IPS DF 6.9 (cell line): ENCODE data around the gene TAS1R1.

Experiments used
- DNase-seq: peaks from one replicate; pipeline ENCODE4 v3.0.0-alpha.2; 2013; ENCODE audit warnings: low read depth, low spot score
- H3K27ac ChIP-seq: one replicate; pipeline ENCODE4 v1.5.1; 2013; ENCODE audit warnings: low read length, control low read depth
- H3K27me3 ChIP-seq: 2 replicates; pipeline ENCODE4 v1.6.1; 2013; ENCODE audit warnings: mild to moderate bottlenecking, low read length; ENCODE audit not compliant: control insufficient read depth, insufficient read depth
- H3K36me3 ChIP-seq: 2 replicates; pipeline ENCODE4 v1.6.1; 2013; ENCODE audit warnings: low read length; ENCODE audit not compliant: control insufficient read depth, insufficient read depth
- H3K4me1 ChIP-seq: 2 replicates; pipeline ENCODE4 v1.6.1; 2013; ENCODE audit warnings: low read length; ENCODE audit not compliant: control insufficient read depth, insufficient read depth
- H3K4me3 ChIP-seq: 2 replicates; pipeline ENCODE4 v1.5.1; 2013; ENCODE audit warnings: mild to moderate bottlenecking, low read length
- H3K9me3 ChIP-seq: 2 replicates; pipeline ENCODE4 v1.6.1; 2013; ENCODE audit warnings: low read length, inconsistent platforms; ENCODE audit not compliant: control insufficient read depth, insufficient read depth
- WGBS: extraction: QIAGEN DNeasy Blood & Tissue Kit; methylation state at CpG from one replicate; pipeline ENCODE4 v1.1.7; 2013; ENCODE audit warnings: mixed read lengths, missing lambda C conversion rate; ENCODE audit not compliant: insufficient read length, insufficient coverage; 5-methylcytosine and 5-hydroxymethylcytosine counted together

TAS1R1 gene

DNA sequence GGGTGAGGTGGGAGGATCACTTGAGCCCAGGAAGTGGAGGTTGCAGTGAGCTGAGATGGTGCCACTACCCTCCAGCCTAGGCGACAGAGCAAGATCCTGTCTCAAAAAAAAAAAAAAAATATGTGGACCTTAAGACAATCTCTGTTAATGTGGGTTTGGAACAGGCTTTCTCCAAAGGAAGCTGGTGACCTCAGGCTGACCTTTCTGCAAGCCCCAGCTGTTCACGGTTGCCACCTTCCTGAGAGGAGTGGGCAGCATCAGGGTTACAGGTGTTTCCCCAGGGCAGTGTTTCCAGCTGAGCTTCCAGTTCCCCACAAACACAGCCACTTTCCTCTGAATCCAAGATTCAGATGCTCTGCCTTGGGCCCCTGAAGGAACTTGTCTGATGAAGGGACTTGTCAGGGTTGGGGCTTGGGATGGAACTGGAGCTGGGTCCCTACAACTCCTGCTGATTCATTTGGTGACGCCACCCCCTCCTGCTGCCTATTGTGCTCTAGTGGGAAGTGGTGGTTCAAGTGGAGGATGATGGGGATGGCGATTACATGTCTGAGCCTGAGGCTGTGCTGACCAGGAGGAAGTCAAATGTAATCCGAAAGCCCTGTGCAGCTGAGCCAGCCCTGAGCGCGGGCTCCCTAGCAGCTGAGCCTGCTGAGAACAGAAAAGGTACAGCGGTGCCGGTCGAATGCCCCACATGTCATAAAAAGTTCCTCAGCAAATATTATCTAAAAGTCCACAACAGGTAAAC, 26.6 kb downstream of the TAS1R1 start:
- H3K4me1 ChIP-seq: peaks cover 6% of the 10 kb centered on the region
- no peak overlapping the region for H3K4me3 ChIP-seq
- WGBS: no CpG with 5 or more reads among the region's 10 CpGs
- H3K9me3 ChIP-seq: no peaks in the 10 kb centered on the region
- no peak overlapping the region for H3K27ac ChIP-seq
- no peaks in the 10 kb centered on the region for H3K27me3 ChIP-seq
- no peak for DNase-seq
- no peaks in the 10 kb centered on the region for H3K36me3 ChIP-seq

- H3K36me3 ChIP-seq: no peaks in the 10 kb centered on the region; the same call in 1 of the 2 replicates
- H3K27me3 ChIP-seq: no peaks in the 10 kb centered on the region
- H3K4me3 ChIP-seq: no peak overlapping the region
- peaks cover 6% of the 10 kb centered on the region for H3K4me1 ChIP-seq
- no peak for DNase-seq
- no peak overlapping the region for H3K27ac ChIP-seq
- H3K9me3 ChIP-seq: no peaks in the 10 kb centered on the region
- WGBS: no CpG with 5 or more reads among the region's 1 CpG
Observed at GRCh38 chr1:6582370-6582769, 27.3 kb downstream of the TAS1R1 start.

GRCh38 chr1:6584126-6585080, 29.3 kb downstream of the TAS1R1 start:
- DNase-seq: no peak
- H3K27me3 ChIP-seq: no peaks in the 10 kb centered on the region
- no peaks in the 10 kb centered on the region for H3K9me3 ChIP-seq
- 0 out of 2 replicates have a peak, but pooled peaks cover 3% of the 10 kb centered on the region for H3K4me1 ChIP-seq
- H3K27ac ChIP-seq: no peak overlapping the region
- no CpG with 5 or more reads among the region's 21 CpGs for WGBS
- no peak overlapping the region for H3K4me3 ChIP-seq
- H3K36me3 ChIP-seq: peaks cover 8% of the 10 kb centered on the region

- Histone ChIP-seq H3K4me3 (no peak overlapping the region), H3K36me3 (peaks cover 8% of the 10 kb centered on the region), H3K27ac (no peak overlapping the region), H3K27me3 (no peaks in the 10 kb centered on the region), H3K4me1 (0 out of 2 replicates have a peak, but pooled peaks cover 3% of the 10 kb centered on the region), H3K9me3 (no peaks in the 10 kb centered on the region)
- no peak for DNase-seq
- WGBS: no CpG with 5 or more reads among the region's 12 CpGs
Observed at GRCh38 chr1:6585081-6585722, 30.1 kb downstream of the TAS1R1 start.

- WGBS: no CpG with 5 or more reads among the region's 7 CpGs
- Histone ChIP-seq H3K4me3 (no peak overlapping the region), H3K27ac (no peak overlapping the region), H3K36me3 (peaks cover 8% of the 10 kb centered on the region), H3K9me3 (no peaks in the 10 kb centered on the region), H3K4me1 (no peaks in the 10 kb centered on the region), H3K27me3 (no peaks in the 10 kb centered on the region)
- no peak for DNase-seq
Observed at GRCh38 chr1:6585841-6586240, 30.7 kb downstream of the TAS1R1 start.

- H3K4me3 ChIP-seq: no peak overlapping the region
- H3K4me1 ChIP-seq: no peaks in the 10 kb centered on the region
- no peak for DNase-seq
- no peaks in the 10 kb centered on the region for H3K9me3 ChIP-seq
- no peaks in the 10 kb centered on the region for H3K27me3 ChIP-seq
- no peak overlapping the region for H3K27ac ChIP-seq
- peaks cover 10% of the 10 kb centered on the region for H3K36me3 ChIP-seq
- WGBS: no CpG with 5 or more reads among the region's 11 CpGs
Observed at GRCh38 chr1:6586404-6586816, 31.3 kb downstream of the TAS1R1 start.

GRCh38 chr1:6587261-6588005, 32.3 kb downstream of the TAS1R1 start:
- Histone ChIP-seq H3K27ac (no peak overlapping the region), H3K36me3 (peaks cover 10% of the 10 kb centered on the region)

DNA sequence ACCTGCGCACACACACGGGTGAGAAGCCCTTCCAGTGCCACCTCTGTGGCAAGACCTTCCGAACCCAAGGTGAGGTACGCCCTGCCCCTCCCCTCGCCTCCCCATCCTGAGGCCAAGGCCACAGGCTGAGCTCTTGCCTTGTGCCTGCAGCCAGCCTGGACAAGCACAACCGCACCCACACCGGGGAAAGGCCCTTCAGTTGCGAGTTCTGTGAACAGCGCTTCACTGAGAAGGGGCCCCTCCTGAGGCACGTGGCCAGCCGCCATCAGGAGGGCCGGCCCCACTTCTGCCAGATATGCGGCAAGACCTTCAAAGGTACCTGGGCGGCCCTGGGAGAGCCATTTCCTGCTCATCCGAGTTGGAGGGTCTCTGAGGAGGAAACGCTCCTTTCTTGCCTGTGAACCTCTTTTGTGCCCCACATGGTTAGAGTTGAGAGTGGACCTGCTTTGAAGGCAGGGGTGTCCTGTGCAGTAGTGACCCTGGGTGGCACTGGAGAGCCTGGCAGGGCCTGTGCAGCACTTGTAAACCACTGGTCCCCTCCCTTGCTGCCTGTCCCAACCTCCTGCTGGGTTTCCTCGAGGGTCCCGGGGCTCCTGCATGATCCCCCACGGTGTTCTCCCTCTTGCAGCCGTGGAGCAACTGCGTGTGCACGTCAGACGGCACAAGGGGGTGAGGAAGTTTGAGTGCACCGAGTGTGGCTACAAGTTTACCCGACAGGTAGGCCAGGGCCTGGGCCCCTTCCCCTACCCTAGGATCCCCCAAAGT, 33.2 kb downstream of the TAS1R1 start:
- no peak overlapping the region for H3K27ac ChIP-seq

More at GRCh38 chr1:6587261-6588005, 32.3 kb downstream of the TAS1R1 start:
- Histone ChIP-seq H3K4me1 (no peaks in the 10 kb centered on the region), H3K4me3 (no peak overlapping the region), H3K27me3 (no peaks in the 10 kb centered on the region), H3K9me3 (no peaks in the 10 kb centered on the region)
- no CpG with 5 or more reads among the region's 13 CpGs for WGBS
- DNase-seq: no peak

GRCh38 chr1:6588893-6589520, 33.9 kb downstream of the TAS1R1 start:
- no peaks in the 10 kb centered on the region for H3K9me3 ChIP-seq
- no peaks in the 10 kb centered on the region for H3K27me3 ChIP-seq
- WGBS: no CpG with 5 or more reads among the region's 24 CpGs

More for the DNA sequence above, 33.2 kb downstream of the TAS1R1 start:
- whole genome bisulfite sequencing: no CpG with 5 or more reads among the region's 25 CpGs
- H3K9me3 ChIP-seq: no peaks in the 10 kb centered on the region
- no peak overlapping the region for H3K4me3 ChIP-seq
- no peaks in the 10 kb centered on the region for H3K27me3 ChIP-seq
- no peaks in the 10 kb centered on the region for H3K4me1 ChIP-seq
- peaks cover 15% of the 10 kb centered on the region for H3K36me3 ChIP-seq
- no peak for DNase-seq

More at GRCh38 chr1:6588893-6589520, 33.9 kb downstream of the TAS1R1 start:
- DNase-seq: no peak
- Histone ChIP-seq H3K27ac (no peak overlapping the region), H3K4me1 (no peaks in the 10 kb centered on the region), H3K36me3 (peaks cover 16% of the 10 kb centered on the region), H3K4me3 (no peak overlapping the region)
